Astrocyte of the cerebellum (primary cell): Measurements from ENCODE around the gene GATD1.

Experiments
- DNase-seq: peaks from one replicate; pipeline ENCODE4 v3.0.0-alpha.2; 2011; ENCODE audit warnings: low read depth
- H3K4me3 ChIP-seq: 2 replicates; pipeline ENCODE4 v1.5.1; 2011; ENCODE audit warnings: mild to moderate bottlenecking, low read depth, low read length, moderate library complexity
- in situ Hi-C: cut with HindIII; loops from 2 replicates; pipeline ENCODE4 v1.10.0; 2017; ENCODE audit warnings: low sequenced_read_pairs
- TF ChIP-seq, protein P1 (sequence below): IDR thresholded peaks from 2 replicates; pipeline ENCODE4 v1.5.1; 2012; ENCODE audit warnings: low read length, low read depth, moderate library complexity, mild to moderate bottlenecking; ENCODE audit errors: missing control alignments

Gene GATD1

DNA sequence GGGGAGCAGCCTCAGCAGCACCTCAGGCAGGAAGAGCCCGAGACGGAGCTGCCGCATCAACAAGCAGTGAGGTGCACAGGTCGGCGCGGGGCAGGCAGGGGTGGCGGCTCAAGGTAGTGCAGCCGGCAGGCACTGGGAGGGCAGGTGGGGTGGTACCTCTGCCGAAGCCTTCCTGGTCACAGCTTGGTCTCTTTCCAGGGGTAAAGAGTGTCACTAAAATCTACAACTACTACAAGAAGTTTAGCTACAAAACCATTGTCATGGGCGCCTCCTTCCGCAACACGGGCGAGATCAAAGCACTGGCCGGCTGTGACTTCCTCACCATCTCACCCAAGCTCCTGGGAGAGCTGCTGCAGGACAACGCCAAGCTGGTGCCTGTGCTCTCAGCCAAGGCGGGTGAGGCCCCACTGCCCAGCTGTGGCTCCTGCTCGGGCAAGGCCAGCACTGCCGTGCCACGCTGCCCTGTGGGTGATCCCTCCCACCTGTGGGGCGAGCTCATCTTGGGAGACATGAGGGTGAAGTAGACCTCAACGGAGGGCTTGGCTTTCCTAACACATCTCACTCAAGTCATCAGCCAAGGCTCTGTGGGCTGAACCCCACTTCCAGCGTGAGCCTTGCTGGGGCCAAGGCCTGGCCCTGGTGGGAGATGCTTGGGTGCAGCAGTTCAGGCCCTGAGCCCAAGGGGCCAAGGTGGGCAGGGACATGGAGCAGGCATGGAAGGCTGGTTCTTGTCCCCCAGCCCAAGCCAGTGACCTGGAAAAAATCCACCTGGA, 13.6 kb downstream of the GATD1 start:
- TF ChIP-seq, protein P1, sequence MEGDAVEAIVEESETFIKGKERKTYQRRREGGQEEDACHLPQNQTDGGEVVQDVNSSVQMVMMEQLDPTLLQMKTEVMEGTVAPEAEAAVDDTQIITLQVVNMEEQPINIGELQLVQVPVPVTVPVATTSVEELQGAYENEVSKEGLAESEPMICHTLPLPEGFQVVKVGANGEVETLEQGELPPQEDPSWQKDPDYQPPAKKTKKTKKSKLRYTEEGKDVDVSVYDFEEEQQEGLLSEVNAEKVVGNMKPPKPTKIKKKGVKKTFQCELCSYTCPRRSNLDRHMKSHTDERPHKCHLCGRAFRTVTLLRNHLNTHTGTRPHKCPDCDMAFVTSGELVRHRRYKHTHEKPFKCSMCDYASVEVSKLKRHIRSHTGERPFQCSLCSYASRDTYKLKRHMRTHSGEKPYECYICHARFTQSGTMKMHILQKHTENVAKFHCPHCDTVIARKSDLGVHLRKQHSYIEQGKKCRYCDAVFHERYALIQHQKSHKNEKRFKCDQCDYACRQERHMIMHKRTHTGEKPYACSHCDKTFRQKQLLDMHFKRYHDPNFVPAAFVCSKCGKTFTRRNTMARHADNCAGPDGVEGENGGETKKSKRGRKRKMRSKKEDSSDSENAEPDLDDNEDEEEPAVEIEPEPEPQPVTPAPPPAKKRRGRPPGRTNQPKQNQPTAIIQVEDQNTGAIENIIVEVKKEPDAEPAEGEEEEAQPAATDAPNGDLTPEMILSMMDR, result no peak
- H3K4me3 ChIP-seq, result no peak overlapping the region
- no peak for DNase-seq
- in situ Hi-C loops, result loop anchor here (25.0 kb wide), 1 partner anchor 101 kb away; no protein-coding TSS in a partner anchor

DNA sequence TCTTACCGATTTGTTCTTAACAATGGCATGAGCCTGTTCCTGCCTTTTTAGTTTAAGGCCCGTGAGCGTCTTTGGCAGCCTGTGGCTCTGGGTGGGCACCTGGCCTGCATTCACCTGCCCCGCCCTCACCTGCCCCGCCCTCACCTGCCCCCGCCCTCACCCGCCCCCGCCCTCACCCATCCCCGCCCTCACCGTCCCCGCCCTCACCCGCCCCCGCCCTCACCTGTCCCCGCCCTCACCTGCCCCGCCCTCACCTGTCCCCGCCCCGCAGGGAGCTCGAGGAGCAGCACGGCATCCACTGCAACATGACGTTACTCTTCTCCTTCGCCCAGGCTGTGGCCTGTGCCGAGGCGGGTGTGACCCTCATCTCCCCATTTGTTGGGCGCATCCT, 14.2 kb downstream of the GATD1 start:
- in situ Hi-C loops, result loop anchor here (25.0 kb wide), 1 partner anchor 101 kb away; no protein-coding TSS in a partner anchor

DNA sequence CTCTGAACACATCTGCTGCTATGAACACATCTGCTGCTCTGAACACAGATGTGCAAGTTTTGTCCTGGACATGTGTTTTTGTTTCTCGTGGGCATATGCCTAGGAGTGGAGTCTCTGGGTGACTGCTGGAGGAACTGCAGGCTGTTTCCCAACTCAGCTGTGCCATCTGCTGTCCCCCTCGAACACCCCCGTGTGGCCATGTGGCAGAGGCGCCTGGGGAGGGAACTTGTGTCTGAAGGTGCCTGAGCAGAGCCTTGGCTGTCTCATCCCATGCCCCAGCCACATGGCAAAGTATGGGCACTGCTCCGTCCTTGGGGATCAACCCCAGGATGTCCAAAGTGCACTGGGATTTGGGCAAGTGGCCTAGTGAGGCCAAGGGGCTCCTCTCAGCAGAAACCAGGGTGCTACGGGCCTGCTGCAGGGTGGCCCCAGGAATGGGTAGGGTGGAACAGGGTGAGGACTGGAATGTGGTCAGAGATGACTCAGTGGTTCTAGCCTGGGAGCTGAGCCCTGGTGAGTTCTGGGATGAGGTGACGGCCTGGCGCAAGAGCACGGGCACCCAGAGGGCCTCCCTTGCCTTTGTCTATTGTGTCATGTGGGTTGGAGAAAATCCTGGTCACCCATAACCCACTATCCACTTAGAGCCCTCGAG, 14.7 kb downstream of the GATD1 start:
- no peak for DNase-seq
- TF ChIP-seq, protein P1, result peak; percentile 30
- no peak overlapping the region for H3K4me3 ChIP-seq
- in situ Hi-C loops, result loop anchor here (25.0 kb wide), 1 partner anchor 100 kb away; no protein-coding TSS in a partner anchor

More for the DNA sequence above, 14.2 kb downstream of the GATD1 start:
- no peak for DNase-seq
- H3K4me3 ChIP-seq, result no peak overlapping the region
- TF ChIP-seq, protein P1, result no peak

DNA sequence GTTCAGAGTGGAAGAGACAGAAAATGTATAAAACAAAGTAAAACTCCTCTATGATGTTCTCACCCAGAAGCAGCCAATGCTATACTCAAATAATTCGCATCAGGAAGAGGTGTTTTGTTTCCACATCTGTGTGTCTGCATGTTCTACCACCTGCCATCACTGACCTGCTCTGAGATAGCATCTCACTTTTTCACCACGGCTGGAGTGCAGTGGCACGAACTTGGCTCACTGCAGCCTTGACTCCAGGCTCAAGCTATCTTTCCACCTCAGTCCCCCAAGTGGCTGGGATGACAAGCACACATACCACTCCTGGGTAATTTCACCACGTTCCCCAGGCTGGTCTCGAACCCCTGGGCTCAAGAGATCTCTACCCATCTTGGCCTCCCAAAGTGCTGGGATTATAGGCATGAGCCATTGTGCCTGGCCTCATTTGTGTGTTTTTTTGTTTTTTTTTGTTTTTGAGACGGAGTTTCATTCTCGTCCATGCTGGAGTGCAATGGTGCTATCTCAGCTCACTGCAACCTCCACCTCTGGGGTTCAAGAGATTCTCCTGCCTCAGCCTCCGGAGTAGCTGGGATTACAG, 15.7 kb downstream of the GATD1 start:
- no peak overlapping the region for H3K4me3 ChIP-seq
- TF ChIP-seq, protein P1, result no peak
- no peak for DNase-seq
- in situ Hi-C loops, result loop anchor here (25.0 kb wide), 1 partner anchor 99 kb away; no protein-coding TSS in a partner anchor

DNA sequence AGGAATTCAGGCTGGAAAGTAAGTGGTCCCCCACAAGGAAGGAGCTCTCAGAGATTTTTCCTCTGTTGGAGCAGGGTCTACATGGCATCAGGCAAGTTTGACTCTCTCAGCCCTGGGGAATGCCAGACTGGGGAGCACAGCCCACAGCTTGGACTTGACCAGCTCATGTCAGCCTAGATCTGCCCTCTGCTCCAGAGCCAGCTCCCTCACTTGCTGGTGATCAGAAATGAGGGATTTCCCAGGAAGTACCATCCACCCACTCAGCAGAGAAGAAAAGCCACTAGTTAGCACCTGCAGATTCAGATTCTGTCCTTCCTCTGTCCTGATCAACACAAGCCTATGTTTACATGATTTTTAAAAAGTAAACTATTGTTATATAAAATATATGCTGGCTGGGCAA, 17.1 kb downstream of the GATD1 start:
- in situ Hi-C loops, result loop anchor here (25.0 kb wide), 1 partner anchor 98 kb away; no protein-coding TSS in a partner anchor
- TF ChIP-seq, protein P1, result no peak
- DNase-seq, result no peak
- H3K4me3 ChIP-seq, result no peak overlapping the region

DNA sequence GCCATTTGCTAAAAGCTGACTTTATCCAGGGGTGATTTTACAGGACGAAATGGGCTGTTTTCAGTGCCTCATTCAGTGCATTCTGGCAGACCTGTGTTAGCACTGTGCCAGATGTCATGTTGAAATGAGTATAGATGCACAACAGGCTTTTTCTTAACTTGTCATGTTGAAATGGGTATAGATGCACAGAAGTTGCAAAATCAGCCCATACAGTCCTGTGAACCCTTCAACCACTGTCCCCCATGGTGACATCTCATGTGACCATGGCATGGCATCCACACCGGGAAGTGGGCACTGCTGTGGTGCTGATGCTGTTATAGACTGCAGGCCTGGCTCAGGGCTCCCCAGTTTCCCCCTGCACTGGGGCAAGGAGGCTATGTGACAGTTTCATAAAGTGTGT, 27.6 kb downstream of the GATD1 start:
- no peak for DNase-seq
- H3K4me3 ChIP-seq, result no peak overlapping the region
- TF ChIP-seq, protein P1, result no peak
- in situ Hi-C loops, result loop anchor here (25.0 kb wide), 1 partner anchor 87 kb away; no protein-coding TSS in a partner anchor
